Keratinocyte (primary cell): ENCODE results near the gene GMCL1. TPM values are rescaled to one million over a fixed set of nuclear protein-coding genes. Genes with fewer than 3 reads are reported as not detected.

ENCODE experiments used
- DNase-seq: peaks from one replicate; pipeline ENCODE4 v3.0.0-alpha.2; 2011; ENCODE audit warnings: low read depth, missing footprints, low spot score
- FAIRE-seq: peaks from 2 replicates; lab custom pipeline; 2011; peaks lifted over from hg19 to GRCh38; lab: Jason Lieb, UNC
- H2AFZ ChIP-seq: 2 replicates; pipeline ENCODE4 v1.6.0; 2012; ENCODE audit warnings: low read length, control low read depth, inconsistent platforms; ENCODE audit not compliant: control insufficient read depth
- H3K27ac ChIP-seq: 2 replicates; pipeline ENCODE4 v1.5.1; 2011; ENCODE audit warnings: low read length; ENCODE audit not compliant: control insufficient read depth, insufficient read depth
- H3K27me3 ChIP-seq: 3 replicates; pipeline ENCODE4 v1.6.0; 2011; ENCODE audit warnings: low read length; ENCODE audit not compliant: control insufficient read depth, insufficient read depth; ENCODE audit errors: extremely low read depth
- H3K36me3 ChIP-seq, 2 experiments: 2 replicates in 1 of 2; 3 replicates in 1 of 2; pipeline ENCODE4 v1.5.1; 2011; ENCODE audit warnings: low read length in 2 of 2, mild to moderate bottlenecking in 1 of 2; ENCODE audit not compliant: control insufficient read depth in 2 of 2, insufficient read depth in 2 of 2; ENCODE audit errors: extremely low read depth in 1 of 2
- H3K4me1 ChIP-seq: 3 replicates; pipeline ENCODE4 v1.5.1; 2011; ENCODE audit warnings: low read length; ENCODE audit not compliant: control insufficient read depth, insufficient read depth; ENCODE audit errors: extremely low read depth
- H3K4me2 ChIP-seq: 3 replicates; pipeline ENCODE4 v1.6.0; 2011; ENCODE audit warnings: low read depth, low read length; ENCODE audit not compliant: control insufficient read depth, insufficient read depth; ENCODE audit errors: extremely low read depth
- H3K4me3 ChIP-seq, 3 experiments: fragments of 200-600 bp in 1 of 3; sonication (generic) in 1 of 3; 2 replicates in 2 of 3; 3 replicates in 1 of 3; pipeline ENCODE4 v1.5.1; 2011 to 2016; ENCODE audit warnings: low read length in 3 of 3, mild to moderate bottlenecking in 3 of 3, control low read depth in 2 of 3, inconsistent platforms in 1 of 3, low read depth in 1 of 3, mixed read lengths in 1 of 3, mixed run types in 1 of 3, moderate library complexity in 1 of 3; ENCODE audit not compliant: control insufficient read depth in 2 of 3, insufficient read depth in 2 of 3; ENCODE audit errors: extremely low read depth in 1 of 3
- H3K79me2 ChIP-seq: 2 replicates; pipeline ENCODE4 v1.6.0; 2012; ENCODE audit warnings: low read length; ENCODE audit not compliant: control insufficient read depth, insufficient read depth
- H3K9ac ChIP-seq: 3 replicates; pipeline ENCODE4 v1.6.0; 2011; ENCODE audit warnings: low read length; ENCODE audit not compliant: control insufficient read depth, insufficient read depth; ENCODE audit errors: extremely low read depth
- H3K9me1 ChIP-seq: 3 replicates; pipeline ENCODE4 v1.6.0; 2011; ENCODE audit warnings: low read length; ENCODE audit not compliant: control insufficient read depth, insufficient read depth; ENCODE audit errors: extremely low read depth
- H3K9me3 ChIP-seq: 2 replicates; pipeline ENCODE4 v1.5.1; 2012; ENCODE audit warnings: low read depth, low read length; ENCODE audit not compliant: control insufficient read depth
- H4K20me1 ChIP-seq: 3 replicates; pipeline ENCODE4 v1.6.0; 2011; ENCODE audit warnings: low read length; ENCODE audit not compliant: control insufficient read depth, insufficient read depth; ENCODE audit errors: extremely low read depth
- CTCF ChIP-seq, 3 experiments: IDR thresholded peaks in 1 of 3; conservative IDR thresholded peaks in 1 of 3; optimal IDR thresholded peaks in 1 of 3; 2 replicates in 2 of 3; 3 replicates in 1 of 3; pipeline versions ENCODE3 to v1.5.1; 2011; ENCODE audit warnings: low read length in 3 of 3, mild to moderate bottlenecking in 3 of 3, moderate library complexity in 2 of 3, control low read depth in 1 of 3, inconsistent platforms in 1 of 3; ENCODE audit not compliant: insufficient read depth in 2 of 3; ENCODE audit errors: extremely low read depth in 1 of 3
- EZH2 ChIP-seq: IDR thresholded peaks from one replicate; pipeline ENCODE4 v1.6.1; 2012; ENCODE audit warnings: inconsistent platforms, mild to moderate bottlenecking, low read length, moderate library complexity
- dilution Hi-C: fragments of 300-500 bp; cut with MboI; formaldehyde crosslinking; loops from one replicate; pipeline ENCODE4 v1.7.0; 2020; ENCODE audit warnings: low sequenced_read_pairs; ENCODE audit not compliant: extremely low pct_ligation_motif_present
- polyA plus RNA-seq, 5 experiments: library from polyadenylated mRNA; depleted of rRNA in 3 of 5; stranded (reverse) in 3 of 5; stranded (forward) in 1 of 5; unstranded in 1 of 5; fragments of >200 nt; gene quantifications; 1 replicate in 1 of 5; 2 replicates in 3 of 5; 3 replicates in 1 of 5; pipeline versions ENCODE4 v1.2.1 to v1.2.3, GENCODE V29; 2011 to 2012; ENCODE audit warnings: missing spikeins in 2 of 5, low read depth in 1 of 5, low replicate concordance in 1 of 5

Gene GMCL1
- polyA plus RNA-seq, 1 donor (not counting 4 experiments of a cell fraction or from before 2014, with no cell fraction given), result 7.5 TPM

DNA sequence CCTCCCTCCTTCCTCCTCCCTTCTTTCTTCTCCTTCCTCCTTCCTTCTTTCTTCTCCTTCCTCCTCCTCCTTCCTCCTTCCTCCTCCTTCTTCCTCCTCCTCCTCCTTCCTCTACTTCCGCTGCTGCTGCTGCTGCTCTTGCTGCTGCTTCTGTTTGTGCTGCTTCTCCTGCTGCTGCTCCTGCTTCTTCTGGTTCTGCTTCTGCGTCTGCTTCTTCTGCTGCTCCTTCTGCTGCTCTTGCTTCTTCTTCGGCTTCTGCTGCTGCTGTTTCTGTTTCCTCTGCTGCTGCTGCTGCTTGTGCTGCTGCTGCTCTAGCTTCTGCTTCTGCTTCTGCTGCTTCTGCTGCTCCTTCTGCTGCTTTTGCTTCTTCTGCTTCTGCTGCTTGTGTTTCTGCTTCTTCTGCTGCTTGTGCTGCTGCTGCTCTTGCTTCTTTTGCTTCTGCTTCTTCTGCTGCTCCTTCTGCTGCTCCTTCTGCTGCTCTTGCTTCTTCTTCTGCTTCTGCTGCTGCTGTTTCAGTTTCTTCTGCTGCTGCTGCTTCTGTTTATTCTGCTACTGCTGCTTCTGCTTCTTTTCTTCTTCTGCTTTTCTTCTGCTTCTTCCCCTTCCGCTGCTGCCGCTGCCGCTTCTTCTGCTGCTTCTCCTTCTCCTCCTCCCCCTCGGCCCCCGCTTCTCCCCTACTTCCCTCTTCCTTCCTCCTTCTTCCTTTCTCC, 72.9 kb downstream of the GMCL1 start:
- no peak overlapping the region for H2AFZ ChIP-seq
- H3K27ac ChIP-seq, result no peak overlapping the region
- no peak overlapping the region for H3K4me3 ChIP-seq
- no peak overlapping the region for H3K9ac ChIP-seq
- TF ChIP-seq EZH2, result no peak
- TF ChIP-seq CTCF (optimal IDR thresholded peaks at IDR 0.05 in 1 of 3, IDR thresholded peaks at IDR 0.05 in 1 of 3, conservative IDR thresholded peaks at IDR 0.05 in 1 of 3; ENCODE audit: extremely low read depth in 1 of 3, insufficient read depth in 2 of 3, low read length in 3 of 3), result no peak
- no peak overlapping the region for H3K4me2 ChIP-seq
- H3K27me3 ChIP-seq, result no peaks in the 10 kb centered on the region
- no peaks in the 10 kb centered on the region for H3K4me1 ChIP-seq
- H3K79me2 ChIP-seq, result peaks cover 28% of the 10 kb centered on the region
- H3K9me3 ChIP-seq, result no peaks in the 10 kb centered on the region
- peaks cover 13 to 27% of the 10 kb centered on the region in 2 experiments for H3K36me3 ChIP-seq
- no peaks in the 10 kb centered on the region for H3K9me1 ChIP-seq
- no peak for FAIRE-seq
- dilution Hi-C loops, result no loop called here
- no peak for DNase-seq
- H4K20me1 ChIP-seq, result no peaks in the 10 kb centered on the region

DNA sequence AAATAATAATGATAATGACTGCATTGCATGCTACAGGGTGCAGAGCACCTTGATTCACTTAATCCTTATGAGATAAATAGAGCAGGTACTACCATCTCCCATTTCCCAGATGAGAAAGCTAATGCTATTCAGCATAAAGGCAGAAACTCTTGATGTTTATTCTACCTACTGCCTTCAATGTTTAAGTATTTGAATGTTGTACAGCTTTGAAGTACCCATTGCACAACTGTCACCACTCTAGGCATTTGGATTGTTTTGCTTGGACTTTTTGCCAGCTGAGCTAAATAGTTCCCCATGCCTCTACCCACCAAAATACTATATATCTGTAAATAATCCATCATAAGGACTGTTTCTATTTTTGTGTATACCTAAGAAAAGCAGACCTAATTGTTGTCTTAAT, 77.8 kb downstream of the GMCL1 start:
- FAIRE-seq, result no peak
- no peak overlapping the region for H3K4me3 ChIP-seq
- TF ChIP-seq EZH2 (no peak), CTCF (optimal IDR thresholded peaks at IDR 0.05 in 1 of 3, IDR thresholded peaks at IDR 0.05 in 1 of 3, conservative IDR thresholded peaks at IDR 0.05 in 1 of 3; ENCODE audit: extremely low read depth in 1 of 3, insufficient read depth in 2 of 3, low read length in 3 of 3) (no peak)
- no peak overlapping the region for H3K4me2 ChIP-seq
- H3K36me3 ChIP-seq, result peaks cover 9 to 18% of the 10 kb centered on the region in 2 experiments
- no peaks in the 10 kb centered on the region for H4K20me1 ChIP-seq
- no peaks in the 10 kb centered on the region for H3K27me3 ChIP-seq
- no peaks in the 10 kb centered on the region for H3K9me1 ChIP-seq
- H3K9me3 ChIP-seq, result no peaks in the 10 kb centered on the region
- H3K79me2 ChIP-seq, result peaks cover 2% of the 10 kb centered on the region
- dilution Hi-C loops, result no loop called here
- no peak overlapping the region for H3K27ac ChIP-seq
- H2AFZ ChIP-seq, result no peak overlapping the region
- no peaks in the 10 kb centered on the region for H3K4me1 ChIP-seq
- no peak for DNase-seq
- no peak overlapping the region for H3K9ac ChIP-seq
